ENCODE data around the gene EPS8.
"Not testable (repeated sequence)": the region's sequence is repeated elsewhere in the genome, so short reads cannot be mapped to it uniquely, and the experiment has no call there.

Gene EPS8

GRCh38 chr12:15796493-15797141, 7.4 kb upstream of the EPS8 start:
- DNase-seq = no peak

DNA sequence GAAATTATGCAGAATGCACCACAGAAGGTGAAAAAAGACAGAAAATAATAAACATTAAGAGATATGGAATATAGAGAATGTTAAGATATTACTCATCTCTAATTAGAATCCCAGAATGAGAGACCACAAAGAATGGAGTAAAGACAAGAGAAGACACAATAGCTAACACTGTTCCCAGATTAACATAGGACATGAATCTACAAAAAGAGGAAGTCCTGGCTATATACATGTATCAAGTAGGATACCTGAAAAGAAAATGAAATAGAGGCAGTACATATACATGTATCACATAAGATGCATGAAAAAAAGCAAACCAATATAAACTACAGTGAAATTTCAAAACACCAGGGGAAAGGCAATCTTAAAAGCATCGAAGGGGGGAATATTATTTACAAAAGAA, 5.6 kb upstream of the EPS8 start:
- DNase-seq = no peak

GRCh38 chr12:15794196-15794595, 5.0 kb upstream of the EPS8 start:
- no peak for DNase-seq

GRCh38 chr12:15788233-15789219, 662 bp downstream of the EPS8 start:
- peak; percentile 33 for DNase-seq

DNA sequence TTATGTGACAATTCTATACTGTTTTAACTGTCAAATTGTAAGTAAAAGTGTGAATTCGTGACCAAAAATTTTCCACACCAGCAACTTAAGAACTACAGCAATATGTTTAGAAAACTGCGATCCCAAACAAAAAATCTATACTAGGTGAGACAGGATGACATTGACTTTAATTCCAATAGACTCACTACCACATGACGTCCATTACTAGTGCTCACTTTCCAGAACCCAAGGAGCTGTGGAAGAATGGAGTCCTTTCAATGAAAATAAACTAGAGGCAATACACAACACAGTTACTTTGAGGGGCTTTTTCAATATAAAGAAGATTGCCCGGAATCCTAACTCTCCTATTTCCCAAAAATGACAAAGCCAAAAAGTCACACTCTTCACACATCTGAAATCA, 1.4 kb downstream of the EPS8 start:
- no peak for DNase-seq

- no peak for DNase-seq
These were observed 2.4 kb downstream of the EPS8 start for GRCh38 chr12:15786772-15787171.

GRCh38 chr12:15783288-15783687, 5.9 kb downstream of the EPS8 start:
- DNase-seq = no peak

GRCh38 chr12:15782667-15783066, 6.5 kb downstream of the EPS8 start:
- DNase-seq = no peak

DNA sequence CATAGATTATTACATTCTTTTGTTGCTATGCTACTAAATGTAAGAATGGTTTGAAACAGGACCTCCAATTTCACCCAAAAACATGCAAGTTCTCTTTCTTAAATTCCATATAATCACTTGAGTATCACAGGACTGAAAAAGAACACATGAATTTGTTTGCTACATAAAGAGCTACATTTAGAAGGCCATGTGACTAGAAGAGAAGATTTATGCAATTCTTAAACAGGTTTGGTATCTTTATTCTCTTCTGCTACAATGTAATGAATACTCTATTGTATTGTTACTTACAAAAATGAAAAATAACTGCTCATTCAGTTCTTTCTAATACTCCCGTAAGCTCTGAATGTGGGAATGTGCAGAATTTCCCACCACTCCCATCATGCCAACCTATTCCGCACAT, 9.3 kb downstream of the EPS8 start:
- DNase-seq = no peak

DNA sequence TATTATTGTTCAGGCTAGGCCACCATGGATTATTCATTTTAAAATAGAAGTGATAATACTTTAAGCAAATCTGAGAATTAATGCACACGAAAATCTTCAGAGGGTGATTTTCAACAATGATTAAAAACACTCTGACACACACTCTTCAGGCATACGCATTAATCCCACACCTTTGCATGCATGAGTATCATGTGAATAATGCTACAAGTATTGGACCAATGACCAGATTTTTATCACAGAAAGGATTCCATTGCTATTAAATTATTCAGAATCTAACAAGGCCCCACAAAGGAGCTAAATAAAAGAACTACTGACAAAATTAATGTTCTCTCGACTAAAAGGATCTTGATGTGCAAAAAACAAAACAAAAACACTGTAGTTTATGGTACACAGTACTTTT, 11.1 kb downstream of the EPS8 start:
- DNase-seq = no peak

- DNase-seq = no peak
These were observed 11.7 kb downstream of the EPS8 start for GRCh38 chr12:15777355-15778012.

GRCh38 chr12:15776532-15776931, 12.7 kb downstream of the EPS8 start:
- DNase-seq = no peak

GRCh38 chr12:15774819-15775218, 14.4 kb downstream of the EPS8 start:
- no peak for DNase-seq

DNA sequence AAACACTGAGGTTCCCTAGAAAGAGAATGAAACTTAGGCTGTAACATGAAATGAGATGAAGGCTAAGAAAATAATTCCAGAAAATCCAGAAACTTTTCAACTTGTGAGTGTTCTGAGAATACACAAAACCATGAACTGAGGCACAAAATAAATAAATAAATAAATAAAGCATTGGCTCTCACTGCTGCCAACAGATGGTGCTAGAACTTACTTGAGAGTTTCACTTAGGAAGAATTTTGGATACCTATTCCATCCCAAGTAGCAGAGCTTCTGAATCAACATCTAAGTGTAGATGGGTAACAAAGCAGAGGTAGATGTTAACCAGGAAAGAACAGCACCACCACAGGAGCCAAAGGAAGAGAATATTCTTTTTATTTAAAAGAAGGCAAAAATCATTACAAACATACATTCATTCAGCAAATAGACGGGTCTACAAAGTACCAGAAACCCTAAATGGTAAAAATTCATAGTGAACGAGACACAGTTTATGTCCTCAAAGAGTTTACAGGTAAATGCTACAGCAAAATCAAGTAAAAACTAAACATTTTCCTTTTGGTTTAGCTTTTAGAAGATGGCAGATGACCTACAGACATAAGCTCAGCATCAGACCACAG, 16.7 kb downstream of the EPS8 start:
- no peak for DNase-seq

DNA sequence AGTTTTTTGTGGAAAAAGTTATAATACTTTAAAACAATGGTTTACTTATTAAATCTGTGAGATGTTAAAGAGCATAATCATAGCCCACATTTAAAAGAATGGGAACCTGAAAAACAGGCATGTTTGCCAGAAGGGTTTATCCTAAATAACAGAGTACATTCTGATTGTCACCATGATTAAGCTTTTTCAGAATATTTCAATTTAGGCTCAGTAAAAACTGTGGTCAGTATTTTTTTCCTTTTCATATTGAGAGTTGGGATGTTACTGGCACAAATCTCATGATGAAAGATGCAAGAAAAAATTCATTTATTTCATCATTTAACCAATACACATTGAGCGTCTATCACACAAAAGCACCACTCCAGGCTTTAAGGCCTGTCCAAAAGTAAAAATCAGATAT, 18.6 kb downstream of the EPS8 start:
- no peak for DNase-seq

DNA sequence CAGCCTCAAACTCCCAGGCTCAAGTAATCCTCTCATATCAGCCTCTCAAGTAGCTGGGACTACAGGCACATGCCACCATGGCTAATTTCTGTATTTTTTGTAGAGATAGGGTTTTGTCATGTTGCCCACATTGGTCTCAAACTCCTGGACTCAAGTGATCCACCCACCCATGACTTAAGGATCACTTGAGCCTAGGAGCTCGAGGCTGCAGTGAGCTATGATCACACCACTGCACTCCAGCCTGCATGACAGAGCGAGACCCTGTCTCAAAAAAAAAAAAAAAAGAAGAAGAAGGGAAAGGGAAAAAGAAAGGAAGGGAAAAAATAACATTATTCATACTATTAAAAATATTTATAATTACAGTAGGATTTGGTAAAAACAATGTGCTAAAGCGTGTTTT, 19.2 kb downstream of the EPS8 start:
- no peak for DNase-seq

DNA sequence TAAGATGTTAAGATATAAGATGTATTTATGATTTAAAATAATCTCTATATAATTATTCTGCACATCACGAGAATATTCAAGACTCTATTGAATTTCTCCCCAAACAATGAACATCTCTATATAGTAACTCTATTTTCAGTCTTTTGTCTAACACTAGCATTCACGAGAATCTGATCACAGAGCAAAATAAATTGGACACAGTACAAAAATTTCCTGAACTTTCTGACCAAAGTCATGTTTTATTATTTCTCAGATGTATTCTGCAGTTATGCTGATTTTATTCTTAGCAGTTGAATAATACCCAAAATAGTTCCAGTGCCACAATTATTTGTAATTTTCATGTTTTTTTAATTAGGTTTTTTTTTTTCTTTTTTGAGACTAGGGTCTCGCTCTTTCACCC, 19.6 kb downstream of the EPS8 start:
- DNase-seq = no peak

GRCh38 chr12:15767301-15767700, 21.9 kb downstream of the EPS8 start:
- DNase-seq = no peak

DNA sequence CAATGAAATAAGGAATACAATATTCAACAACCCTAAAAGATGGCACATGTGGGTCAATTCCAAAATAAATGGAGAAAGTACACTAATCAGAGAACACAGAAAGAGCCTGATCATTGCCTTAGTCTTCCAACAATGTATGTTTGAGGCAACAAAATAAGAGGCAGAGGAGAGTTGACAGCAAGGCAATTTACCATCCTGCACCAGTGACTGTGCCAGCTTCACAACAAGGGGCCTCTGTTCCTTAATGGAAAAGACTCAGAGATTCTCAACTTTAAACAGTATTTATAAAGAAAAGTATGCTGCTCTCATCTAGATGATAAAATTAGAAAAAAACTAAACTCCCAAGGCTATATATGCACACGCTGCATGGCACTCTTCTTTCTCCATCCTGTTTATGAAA, 25.9 kb downstream of the EPS8 start:
- DNase-seq = no peak

GRCh38 chr12:15762162-15762561, 27.0 kb downstream of the EPS8 start:
- DNase-seq = not testable (repeated sequence)

DNA sequence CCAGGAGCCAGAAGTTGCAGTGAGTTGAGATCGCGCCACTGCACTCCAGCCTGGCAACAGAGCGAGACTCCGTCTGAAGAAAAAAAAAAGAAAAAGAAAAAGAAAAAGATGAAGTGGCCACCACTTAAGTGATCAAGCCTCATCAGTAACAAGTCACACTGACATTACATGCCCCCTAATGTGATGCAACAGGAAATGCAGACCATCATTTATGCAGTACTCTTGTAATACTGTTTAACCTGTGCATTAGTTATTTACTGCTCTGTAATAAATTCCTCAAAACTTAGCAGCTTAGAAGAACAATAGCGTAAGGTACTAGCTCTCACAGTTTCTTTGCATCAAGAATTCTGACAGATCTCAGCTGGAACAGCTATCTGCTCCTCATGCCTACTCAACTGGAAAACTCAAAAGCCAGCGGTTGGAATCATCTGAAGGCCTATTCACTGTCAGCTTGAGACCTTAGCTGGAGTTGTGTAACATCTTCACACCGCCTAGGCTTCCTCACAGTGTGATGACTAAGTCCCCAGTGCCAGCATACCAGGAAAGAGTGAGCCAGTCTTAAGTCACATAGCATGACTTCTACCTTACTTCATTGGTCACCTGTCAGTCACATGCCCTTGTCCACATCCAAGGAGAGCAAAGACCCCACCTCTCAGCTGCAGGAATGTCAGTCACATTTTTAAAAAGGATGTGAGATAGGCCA, 31.5 kb downstream of the EPS8 start:
- no peak for DNase-seq

- no peak for DNase-seq
These were observed 32.4 kb downstream of the EPS8 start for GRCh38 chr12:15756822-15757221.

DNA sequence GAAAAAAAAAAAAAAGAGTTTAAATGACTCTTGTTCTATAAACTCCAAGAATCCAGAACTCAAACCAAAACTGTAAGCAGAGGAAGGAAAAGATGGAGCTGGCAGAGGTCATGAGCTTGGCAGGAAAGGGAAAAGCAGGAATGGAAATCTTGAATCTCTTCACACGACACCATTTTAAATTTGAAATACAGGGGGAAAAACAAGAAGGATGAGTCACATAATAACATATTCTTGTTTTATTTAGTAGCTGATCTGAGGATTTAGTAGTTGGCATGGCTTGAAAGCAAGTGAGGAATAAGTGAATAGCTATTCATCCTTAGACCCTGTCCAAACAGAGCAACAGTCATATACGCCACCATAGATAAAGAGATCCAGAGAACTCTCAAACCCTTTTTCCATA, 35.0 kb downstream of the EPS8 start:
- DNase-seq = no peak
